ENCODE results near the gene LRRC23. TPM values are rescaled to one million over a fixed set of nuclear protein-coding genes. Genes with fewer than 3 reads are reported as not detected.

The LRRC23 gene
- total and polyA plus RNA-seq, 2 donors (not counting 1 experiment from before 2014, with no cell fraction given) = 5.6 to 9.6 TPM

DNA sequence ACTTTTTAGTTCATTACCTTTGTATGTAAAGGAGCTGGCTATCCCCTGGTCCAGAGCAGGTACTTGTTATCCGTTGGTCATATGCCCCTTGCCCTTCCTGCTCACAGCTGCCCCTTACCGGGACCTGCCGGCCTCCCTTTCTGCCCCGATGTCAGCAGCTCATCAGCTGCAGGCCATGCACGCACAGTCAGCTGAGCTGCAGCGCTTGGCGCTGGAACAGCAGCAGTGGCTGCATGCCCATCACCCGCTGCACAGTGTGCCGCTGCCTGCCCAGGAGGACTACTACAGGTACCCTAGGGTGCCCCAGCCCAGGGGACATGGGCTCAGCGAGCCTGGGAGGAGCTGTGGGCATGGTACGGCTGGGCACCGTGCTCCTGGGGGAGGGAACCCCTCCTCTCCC, 36.6 kb downstream of the LRRC23 start:
- H2AFZ ChIP-seq (ENCODE audit: low read length) = no peak overlapping the region
- no peak overlapping the region for H3K4me3 ChIP-seq (replicated peaks in 1 of 4; ENCODE audit: control extremely low read depth in 1 of 4, insufficient read depth in 1 of 4, low read depth in 3 of 4, low read length in 4 of 4)
- no peak overlapping the region for H3K4me2 ChIP-seq (ENCODE audit: extremely low read depth, insufficient read depth, low read length)
- no peaks in the 10 kb centered on the region for H4K20me1 ChIP-seq (ENCODE audit: control insufficient read depth, extremely low read depth, insufficient read depth, low read length)
- H3K9me3 ChIP-seq (ENCODE audit: control insufficient read depth, insufficient read depth, low read depth, low read length) = no peaks in the 10 kb centered on the region
- no peak overlapping the region for H3K27ac ChIP-seq (ENCODE audit: insufficient read depth, low read length)
- no peaks in the 10 kb centered on the region for H3K27me3 ChIP-seq (ENCODE audit: control insufficient read depth, insufficient read depth, low read length)
- peaks cover 21% of the 10 kb centered on the region for H3K4me1 ChIP-seq (ENCODE audit: control insufficient read depth, extremely low read depth, insufficient read depth, low read length)
- no peak for TF ChIP-seq EZH2 (IDR thresholded peaks at IDR 0.05; ENCODE audit: low read length, missing control alignments)
- TF ChIP-seq, protein P1, sequence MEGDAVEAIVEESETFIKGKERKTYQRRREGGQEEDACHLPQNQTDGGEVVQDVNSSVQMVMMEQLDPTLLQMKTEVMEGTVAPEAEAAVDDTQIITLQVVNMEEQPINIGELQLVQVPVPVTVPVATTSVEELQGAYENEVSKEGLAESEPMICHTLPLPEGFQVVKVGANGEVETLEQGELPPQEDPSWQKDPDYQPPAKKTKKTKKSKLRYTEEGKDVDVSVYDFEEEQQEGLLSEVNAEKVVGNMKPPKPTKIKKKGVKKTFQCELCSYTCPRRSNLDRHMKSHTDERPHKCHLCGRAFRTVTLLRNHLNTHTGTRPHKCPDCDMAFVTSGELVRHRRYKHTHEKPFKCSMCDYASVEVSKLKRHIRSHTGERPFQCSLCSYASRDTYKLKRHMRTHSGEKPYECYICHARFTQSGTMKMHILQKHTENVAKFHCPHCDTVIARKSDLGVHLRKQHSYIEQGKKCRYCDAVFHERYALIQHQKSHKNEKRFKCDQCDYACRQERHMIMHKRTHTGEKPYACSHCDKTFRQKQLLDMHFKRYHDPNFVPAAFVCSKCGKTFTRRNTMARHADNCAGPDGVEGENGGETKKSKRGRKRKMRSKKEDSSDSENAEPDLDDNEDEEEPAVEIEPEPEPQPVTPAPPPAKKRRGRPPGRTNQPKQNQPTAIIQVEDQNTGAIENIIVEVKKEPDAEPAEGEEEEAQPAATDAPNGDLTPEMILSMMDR (conservative IDR thresholded peaks at IDR 0.05 in 1 of 2, IDR thresholded peaks at IDR 0.05 in 1 of 2; ENCODE audit: low read depth in 1 of 2, low read length in 2 of 2) = no peak
- no peak overlapping the region for H3K9ac ChIP-seq (ENCODE audit: insufficient read depth, low read length)
- peaks cover 2% of the 10 kb centered on the region for H3K79me2 ChIP-seq (ENCODE audit: control insufficient read depth, insufficient read depth, low read length)
- H3K36me3 ChIP-seq (ENCODE audit: control insufficient read depth, insufficient read depth, low read length) = peaks cover 38% of the 10 kb centered on the region
- DNase-seq (ENCODE audit: low read depth in 2 of 2) = no peak

DNA sequence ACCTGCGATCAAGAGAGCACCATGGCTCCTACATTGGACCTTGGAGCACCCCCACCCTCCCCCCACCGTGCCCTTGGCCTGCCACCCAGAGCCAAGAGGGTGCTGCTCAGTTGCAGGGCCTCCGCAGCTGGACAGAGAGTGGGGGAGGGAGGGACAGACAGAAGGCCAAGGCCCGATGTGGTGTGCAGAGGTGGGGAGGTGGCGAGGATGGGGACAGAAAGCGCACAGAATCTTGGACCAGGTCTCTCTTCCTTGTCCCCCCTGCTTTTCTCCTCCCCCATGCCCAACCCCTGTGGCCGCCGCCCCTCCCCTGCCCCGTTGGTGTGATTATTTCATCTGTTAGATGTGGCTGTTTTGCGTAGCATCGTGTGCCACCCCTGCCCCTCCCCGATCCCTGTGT, 37.2 kb downstream of the LRRC23 start:
- Histone ChIP-seq H3K36me3 (ENCODE audit: control insufficient read depth, insufficient read depth, low read length) (peaks cover 33% of the 10 kb centered on the region), H3K4me3 (replicated peaks in 1 of 4; ENCODE audit: control extremely low read depth in 1 of 4, insufficient read depth in 1 of 4, low read depth in 3 of 4, low read length in 4 of 4) (no peak overlapping the region), H3K27ac (ENCODE audit: insufficient read depth, low read length) (no peak overlapping the region), H3K79me2 (ENCODE audit: control insufficient read depth, insufficient read depth, low read length) (peaks cover 2% of the 10 kb centered on the region), H3K9me3 (ENCODE audit: control insufficient read depth, insufficient read depth, low read depth, low read length) (no peaks in the 10 kb centered on the region), H3K27me3 (ENCODE audit: control insufficient read depth, insufficient read depth, low read length) (no peaks in the 10 kb centered on the region), H3K4me2 (ENCODE audit: extremely low read depth, insufficient read depth, low read length) (no peak overlapping the region), H3K4me1 (ENCODE audit: control insufficient read depth, extremely low read depth, insufficient read depth, low read length) (peaks cover 21% of the 10 kb centered on the region), H2AFZ (ENCODE audit: low read length) (no peak overlapping the region), H4K20me1 (ENCODE audit: control insufficient read depth, extremely low read depth, insufficient read depth, low read length) (no peaks in the 10 kb centered on the region), H3K9ac (ENCODE audit: insufficient read depth, low read length) (no peak overlapping the region)
- DNase-seq (ENCODE audit: low read depth in 2 of 2) = no peak
- TF ChIP-seq, protein P1 (conservative IDR thresholded peaks at IDR 0.05 in 1 of 2, IDR thresholded peaks at IDR 0.05 in 1 of 2; ENCODE audit: low read depth in 1 of 2, low read length in 2 of 2) = no peak
- TF ChIP-seq EZH2 (IDR thresholded peaks at IDR 0.05; ENCODE audit: low read length, missing control alignments) = no peak

DNA sequence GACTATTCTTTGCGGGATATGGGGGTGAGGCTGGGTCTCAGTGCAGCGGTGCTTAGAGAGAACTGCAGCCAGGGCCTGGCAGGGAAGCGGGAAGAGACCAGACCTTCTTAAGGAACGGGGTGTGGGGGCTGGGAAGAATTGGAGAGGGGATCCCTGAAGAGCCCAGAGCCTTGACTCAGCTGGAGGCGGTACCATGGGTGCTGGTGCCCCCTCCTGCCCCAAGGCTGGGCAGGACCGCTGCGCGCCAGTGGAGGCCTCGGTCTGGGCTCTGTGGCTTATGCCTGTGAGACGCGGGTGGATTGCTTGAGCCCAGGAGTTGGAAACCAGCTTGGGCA, 37.7 kb downstream of the LRRC23 start:
- Histone ChIP-seq H3K4me1 (ENCODE audit: control insufficient read depth, extremely low read depth, insufficient read depth, low read length) (peaks cover 21% of the 10 kb centered on the region), H4K20me1 (ENCODE audit: control insufficient read depth, extremely low read depth, insufficient read depth, low read length) (no peaks in the 10 kb centered on the region), H3K79me2 (ENCODE audit: control insufficient read depth, insufficient read depth, low read length) (peaks cover 2% of the 10 kb centered on the region), H3K27ac (ENCODE audit: insufficient read depth, low read length) (no peak overlapping the region), H3K4me3 (replicated peaks in 1 of 4; ENCODE audit: control extremely low read depth in 1 of 4, insufficient read depth in 1 of 4, low read depth in 3 of 4, low read length in 4 of 4) (no peak overlapping the region), H3K36me3 (ENCODE audit: control insufficient read depth, insufficient read depth, low read length) (peaks cover 31% of the 10 kb centered on the region), H2AFZ (ENCODE audit: low read length) (no peak overlapping the region), H3K27me3 (ENCODE audit: control insufficient read depth, insufficient read depth, low read length) (no peaks in the 10 kb centered on the region), H3K4me2 (ENCODE audit: extremely low read depth, insufficient read depth, low read length) (no peak overlapping the region), H3K9me3 (ENCODE audit: control insufficient read depth, insufficient read depth, low read depth, low read length) (no peaks in the 10 kb centered on the region), H3K9ac (ENCODE audit: insufficient read depth, low read length) (no peak overlapping the region)
- no peak for TF ChIP-seq EZH2 (IDR thresholded peaks at IDR 0.05; ENCODE audit: low read length, missing control alignments)
- TF ChIP-seq, protein P1 (conservative IDR thresholded peaks at IDR 0.05 in 1 of 2, IDR thresholded peaks at IDR 0.05 in 1 of 2; ENCODE audit: low read depth in 1 of 2, low read length in 2 of 2) = no peak
- peak; percentile 25 to 38 for DNase-seq (ENCODE audit: low read depth in 2 of 2)

All from fibroblast of lung (primary cell).